Measurements from ENCODE around the gene TULP4.

The TULP4 gene

GRCh38 chr6:158358450-158359077 lies 46.3 kb downstream of the TULP4 start:
- CTCF ChIA-PET: interaction anchor here (0.6 kb wide), 2 partner anchors 672 to 730 kb away, joined by 3 to 7 read pairs; no protein-coding TSS in a partner anchor
- POLR2A ChIA-PET: no interaction called here
- DNase-seq (ENCODE audit: extremely low spot score): no peak
- TF ChIP-seq PKNOX1 (IDR thresholded peaks at IDR 0.05) (no peak), ZNF384 (IDR thresholded peaks at IDR 0.05) (no peak), TARDBP (IDR thresholded peaks at IDR 0.05) (no peak), FOXK2 (IDR thresholded peaks at IDR 0.05) (no peak), ARNT (IDR thresholded peaks at IDR 0.05) (no peak), SP1 (IDR thresholded peaks at IDR 0.05) (no peak), L3MBTL2 (conservative IDR thresholded peaks at IDR 0.05) (no peak), SUZ12 (IDR thresholded peaks at IDR 0.05) (no peak), LEF1 (IDR thresholded peaks at IDR 0.05; ENCODE audit: borderline replicate concordance) (no peak)

GRCh38 chr6:158361068-158361467 lies 48.8 kb downstream of the TULP4 start:
- TF ChIP-seq ARNT (IDR thresholded peaks at IDR 0.05) (no peak), L3MBTL2 (conservative IDR thresholded peaks at IDR 0.05) (no peak)
- POLR2A ChIA-PET: no interaction called here
- no peak for DNase-seq (ENCODE audit: extremely low spot score)

GRCh38 chr6:158361961-158362669 lies 49.9 kb downstream of the TULP4 start:
- DNase-seq (ENCODE audit: extremely low spot score): no peak
- TF ChIP-seq TARDBP (IDR thresholded peaks at IDR 0.05) (no peak), SUZ12 (IDR thresholded peaks at IDR 0.05) (no peak), ELF4 (IDR thresholded peaks at IDR 0.05) (no peak), FOXA1 (IDR thresholded peaks at IDR 0.05) (no peak), SP1 (IDR thresholded peaks at IDR 0.05) (no peak), BHLHE40 (IDR thresholded peaks at IDR 0.05; ENCODE audit: borderline replicate concordance) (no peak), ARNT (IDR thresholded peaks at IDR 0.05) (no peak), HDGF (IDR thresholded peaks at IDR 0.05; ENCODE audit: borderline replicate concordance) (no peak), NFRKB (IDR thresholded peaks at IDR 0.05) (no peak), FOXK2 (IDR thresholded peaks at IDR 0.05) (no peak), ZNF384 (IDR thresholded peaks at IDR 0.05) (no peak)
- ChIA-PET CTCF (interaction anchor here (0.6 kb wide), 1 partner anchor 514 kb away, joined by 4 read pairs; no protein-coding TSS in a partner anchor), POLR2A (no interaction called here)

More at GRCh38 chr6:158361068-158361467, 48.8 kb downstream of the TULP4 start:
- CTCF ChIA-PET: no interaction called here

- ChIA-PET CTCF (no interaction called here), POLR2A (no interaction called here)
- DNase-seq (ENCODE audit: extremely low spot score): no peak
- TF ChIP-seq SP1 (IDR thresholded peaks at IDR 0.05) (no peak), FOXM1 (IDR thresholded peaks at IDR 0.05; ENCODE audit: borderline replicate concordance) (no peak), SUZ12 (IDR thresholded peaks at IDR 0.05) (no peak), ELF4 (IDR thresholded peaks at IDR 0.05) (no peak), TARDBP (IDR thresholded peaks at IDR 0.05) (no peak), LEF1 (IDR thresholded peaks at IDR 0.05; ENCODE audit: borderline replicate concordance) (no peak), FOXK2 (IDR thresholded peaks at IDR 0.05) (no peak), NFRKB (IDR thresholded peaks at IDR 0.05) (no peak), L3MBTL2 (conservative IDR thresholded peaks at IDR 0.05) (no peak), PKNOX1 (IDR thresholded peaks at IDR 0.05) (no peak), ARNT (IDR thresholded peaks at IDR 0.05) (no peak), CTBP1 (IDR thresholded peaks at IDR 0.05; ENCODE audit: borderline replicate concordance) (no peak), HDGF (IDR thresholded peaks at IDR 0.05; ENCODE audit: borderline replicate concordance) (no peak), FOXA1 (IDR thresholded peaks at IDR 0.05) (no peak)
These were observed 54.1 kb downstream of the TULP4 start for GRCh38 chr6:158366363-158366762.

- ChIA-PET POLR2A (no interaction called here), CTCF (interaction anchor here (1.3 kb wide), 1 partner anchor 19 kb away, joined by 4 read pairs; no protein-coding TSS in a partner anchor)
- DNase-seq (ENCODE audit: extremely low spot score): no peak
- TF ChIP-seq ZNF384 (IDR thresholded peaks at IDR 0.05): peak; percentile 66
- no peak for TF ChIP-seq BHLHE40 (IDR thresholded peaks at IDR 0.05; ENCODE audit: borderline replicate concordance)
These were observed 55.6 kb downstream of the TULP4 start for GRCh38 chr6:158367816-158368215.

- no peak for TF ChIP-seq ZNF384 (IDR thresholded peaks at IDR 0.05)
- no peak for TF ChIP-seq L3MBTL2 (conservative IDR thresholded peaks at IDR 0.05)
- TF ChIP-seq NFRKB (IDR thresholded peaks at IDR 0.05): no peak
- TF ChIP-seq SP1 (IDR thresholded peaks at IDR 0.05): no peak
- no peak for TF ChIP-seq FOXA1 (IDR thresholded peaks at IDR 0.05)
- no peak for TF ChIP-seq BHLHE40 (IDR thresholded peaks at IDR 0.05; ENCODE audit: borderline replicate concordance)
- TF ChIP-seq PKNOX1 (IDR thresholded peaks at IDR 0.05): no peak
- TF ChIP-seq FOXK2 (IDR thresholded peaks at IDR 0.05): no peak
- no peak for TF ChIP-seq ELF4 (IDR thresholded peaks at IDR 0.05)
- TF ChIP-seq HDGF (IDR thresholded peaks at IDR 0.05; ENCODE audit: borderline replicate concordance): no peak
- no peak for TF ChIP-seq SUZ12 (IDR thresholded peaks at IDR 0.05)
- ChIA-PET POLR2A (interaction anchor here (0.9 kb wide), 1 partner anchor 9 kb away, joined by 3 read pairs; no protein-coding TSS in a partner anchor), CTCF (no interaction called here)
- DNase-seq (ENCODE audit: extremely low spot score): no peak
These were observed 57.0 kb downstream of the TULP4 start for GRCh38 chr6:158369241-158369640.
